Measurements from ENCODE around the gene SCAF4.
"Not testable (repeated sequence)": the region's sequence is repeated elsewhere in the genome, so short reads cannot be mapped to it uniquely, and the experiment has no call there.

The SCAF4 gene

GRCh38 chr21:31731857-31732596, at the start of gene SCAF4:
Gene SCAF4 (minus strand): TSS chr21:31732118. CDS start chr21:31731692, 426 bp downstream.
- DNase-seq (ENCODE audit: low read depth, low spot score) = peak; percentile 44

- DNase-seq (ENCODE audit: low read depth, low spot score) = no peak
Observed at GRCh38 chr21:31780944-31781343, 49.0 kb upstream of the SCAF4 start.

- DNase-seq (ENCODE audit: low read depth, low spot score) = no peak
Observed at GRCh38 chr21:31778546-31778945, 46.6 kb upstream of the SCAF4 start.

GRCh38 chr21:31777857-31778256, 45.9 kb upstream of the SCAF4 start:
- no peak for DNase-seq (ENCODE audit: low read depth, low spot score)

- DNase-seq (ENCODE audit: low read depth, low spot score) = no peak
Observed at GRCh38 chr21:31774031-31774430, 42.1 kb upstream of the SCAF4 start.

GRCh38 chr21:31772674-31773555, 41.0 kb upstream of the SCAF4 start:
- no peak for DNase-seq (ENCODE audit: low read depth, low spot score)

GRCh38 chr21:31771685-31772084, 39.8 kb upstream of the SCAF4 start:
- no peak for DNase-seq (ENCODE audit: low read depth, low spot score)

- no peak for DNase-seq (ENCODE audit: low read depth, low spot score)
Observed at GRCh38 chr21:31768710-31769109, 36.8 kb upstream of the SCAF4 start.

- DNase-seq (ENCODE audit: low read depth, low spot score) = no peak
Observed at GRCh38 chr21:31766899-31767298, 35.0 kb upstream of the SCAF4 start.

- DNase-seq (ENCODE audit: low read depth, low spot score) = not testable (repeated sequence)
Observed at GRCh38 chr21:31765850-31766249, 33.9 kb upstream of the SCAF4 start.

- no peak for DNase-seq (ENCODE audit: low read depth, low spot score)
Observed at GRCh38 chr21:31760931-31761330, 29.0 kb upstream of the SCAF4 start.

GRCh38 chr21:31756787-31757186, 24.9 kb upstream of the SCAF4 start:
- DNase-seq (ENCODE audit: low read depth, low spot score) = no peak

- DNase-seq (ENCODE audit: low read depth, low spot score) = no peak
Observed at GRCh38 chr21:31755027-31755426, 23.1 kb upstream of the SCAF4 start.

- no peak for DNase-seq (ENCODE audit: low read depth, low spot score)
Observed at GRCh38 chr21:31754708-31754960, 22.7 kb upstream of the SCAF4 start.

- no peak for DNase-seq (ENCODE audit: low read depth, low spot score)
Observed at GRCh38 chr21:31753949-31754707, 22.2 kb upstream of the SCAF4 start.

- DNase-seq (ENCODE audit: low read depth, low spot score) = no peak
Observed at GRCh38 chr21:31752967-31753366, 21.0 kb upstream of the SCAF4 start.

- DNase-seq (ENCODE audit: low read depth, low spot score) = no peak
Observed at GRCh38 chr21:31752352-31752751, 20.4 kb upstream of the SCAF4 start.

- no peak for DNase-seq (ENCODE audit: low read depth, low spot score)
Observed at GRCh38 chr21:31750843-31751242, 18.9 kb upstream of the SCAF4 start.

- no peak for DNase-seq (ENCODE audit: low read depth, low spot score)
Observed at GRCh38 chr21:31744182-31744800, 12.4 kb upstream of the SCAF4 start.

GRCh38 chr21:31743712-31744111, 11.8 kb upstream of the SCAF4 start:
- no peak for DNase-seq (ENCODE audit: low read depth, low spot score)

- no peak for DNase-seq (ENCODE audit: low read depth, low spot score)
Observed at GRCh38 chr21:31741116-31741515, 9.2 kb upstream of the SCAF4 start.

Measured in brain pericyte (primary cell).